Activated T-helper 1 cell treated with Interleukin-2 at 50 U/mL for 16 hours (primary cell): ENCODE measurements around the gene SLC35F3.

Source experiments
- DNase-seq: peaks from one replicate; pipeline ENCODE4 v3.0.0-alpha.2; 2020; ENCODE audit warnings: low read depth

The SLC35F3 gene

DNA sequence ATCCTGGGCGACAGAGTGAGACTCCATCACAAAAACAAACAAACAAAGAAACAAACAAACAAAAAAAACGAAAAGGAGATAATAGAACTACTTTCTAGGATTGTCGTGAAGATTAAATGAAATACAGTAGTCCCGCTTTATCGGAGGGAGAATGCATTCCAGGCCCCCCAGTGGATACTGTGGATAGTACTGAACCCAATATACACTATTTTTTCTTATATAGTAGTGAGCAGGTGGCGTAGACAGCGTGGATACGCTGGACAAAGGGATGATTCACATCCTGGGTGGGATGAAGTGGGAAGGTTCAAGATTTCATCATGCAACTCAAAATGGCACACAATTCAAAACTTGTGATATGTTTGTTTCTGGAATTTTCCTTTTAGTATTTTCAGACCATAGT, 8.0 kb downstream of the SLC35F3 start:
- no peak for DNase-seq

DNA sequence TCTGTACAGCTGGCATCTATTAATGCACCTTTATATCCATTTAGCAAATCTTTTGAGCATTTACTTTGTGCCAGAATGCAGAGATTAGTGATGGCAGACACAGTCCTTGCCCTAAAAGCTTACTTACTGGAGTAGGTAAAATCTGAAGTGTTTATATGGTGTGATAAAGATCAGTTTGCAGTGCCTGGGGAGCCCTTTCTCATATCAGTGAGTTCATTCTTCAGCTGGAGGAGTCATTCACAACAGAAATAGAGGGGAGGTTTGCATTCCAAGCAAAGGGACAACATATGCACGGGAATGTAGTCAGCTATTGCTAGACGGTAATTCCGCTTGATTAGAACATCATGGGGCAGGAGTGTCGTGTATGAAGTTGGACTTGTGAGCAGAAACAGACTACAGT, 8.4 kb downstream of the SLC35F3 start:
- no peak for DNase-seq

DNA sequence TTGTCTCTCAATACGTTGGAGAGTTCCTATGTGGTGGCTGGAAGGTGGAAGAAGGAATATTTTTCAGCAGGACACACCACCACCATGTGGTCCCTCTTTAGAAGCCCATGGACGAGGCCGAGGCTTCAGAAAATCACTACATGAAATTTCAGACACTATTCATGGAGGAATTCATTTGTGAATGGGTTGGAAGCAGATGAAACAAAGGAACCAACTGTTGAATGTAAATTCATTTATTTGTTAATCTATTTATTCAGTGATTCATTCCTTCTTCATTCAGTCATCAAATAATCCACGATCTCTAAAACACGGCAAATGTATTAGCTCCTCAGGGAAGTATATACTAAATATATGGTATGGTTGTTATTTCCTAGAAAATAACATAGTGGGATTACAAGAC, 12.2 kb downstream of the SLC35F3 start:
- no peak for DNase-seq

DNA sequence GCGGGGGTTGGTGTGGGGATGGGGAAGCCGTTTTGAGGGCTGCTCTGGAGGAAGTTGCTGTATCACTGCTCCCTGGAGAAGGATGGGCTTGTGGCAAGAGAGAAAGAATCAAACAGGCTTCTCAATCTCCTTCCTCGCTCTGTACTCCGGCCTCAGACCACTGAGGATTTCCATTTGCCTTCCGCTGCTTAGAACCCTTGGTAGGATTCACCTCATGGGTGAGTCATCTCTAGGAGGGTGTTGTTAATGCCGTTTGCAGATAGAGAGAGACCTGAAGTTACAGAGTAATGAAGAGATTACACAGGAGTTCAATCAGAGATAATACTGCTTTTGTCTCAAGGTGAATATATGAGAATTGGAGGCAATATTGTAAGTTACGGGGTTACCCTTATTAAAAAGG, 15.3 kb downstream of the SLC35F3 start:
- no peak for DNase-seq

DNA sequence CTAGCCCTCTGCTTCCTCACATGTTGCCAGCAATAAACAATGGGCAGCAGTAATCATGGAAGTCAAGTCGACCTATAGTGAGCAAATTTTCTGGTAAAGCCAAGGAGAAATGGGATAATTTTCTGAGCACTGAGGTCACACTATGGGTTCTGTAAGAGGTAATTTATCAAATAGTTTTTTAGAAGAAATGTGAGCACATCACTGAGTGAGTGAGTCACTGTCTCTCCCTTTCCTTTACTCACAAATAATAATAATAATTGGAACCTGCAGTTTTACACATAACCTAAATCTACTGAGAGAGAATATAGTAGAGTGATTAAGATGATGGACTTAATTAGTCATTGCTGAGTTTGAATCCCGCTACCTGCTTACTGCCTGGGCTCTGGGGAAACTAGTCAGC, 23.6 kb downstream of the SLC35F3 start:
- DNase-seq, result no peak

DNA sequence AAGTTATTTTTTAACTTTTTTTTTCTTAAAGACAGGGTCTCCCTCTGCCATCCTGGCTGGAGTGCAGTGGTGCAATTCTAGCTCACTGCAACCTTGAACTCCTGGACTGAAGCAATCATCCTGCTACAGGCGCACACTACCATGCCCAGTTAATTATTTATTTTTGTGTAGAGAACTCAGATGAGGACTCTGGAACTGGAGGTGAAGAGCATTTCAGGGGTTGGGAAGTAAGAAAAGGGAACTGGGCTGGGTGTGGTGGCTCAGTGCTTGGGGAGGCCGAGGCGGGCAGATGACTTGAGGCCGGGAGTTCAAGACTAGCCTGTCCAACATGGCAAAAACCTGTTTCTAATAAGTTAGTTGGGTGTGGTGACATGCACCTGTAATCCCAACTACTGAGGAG, 28.9 kb downstream of the SLC35F3 start:
- no peak for DNase-seq

DNA sequence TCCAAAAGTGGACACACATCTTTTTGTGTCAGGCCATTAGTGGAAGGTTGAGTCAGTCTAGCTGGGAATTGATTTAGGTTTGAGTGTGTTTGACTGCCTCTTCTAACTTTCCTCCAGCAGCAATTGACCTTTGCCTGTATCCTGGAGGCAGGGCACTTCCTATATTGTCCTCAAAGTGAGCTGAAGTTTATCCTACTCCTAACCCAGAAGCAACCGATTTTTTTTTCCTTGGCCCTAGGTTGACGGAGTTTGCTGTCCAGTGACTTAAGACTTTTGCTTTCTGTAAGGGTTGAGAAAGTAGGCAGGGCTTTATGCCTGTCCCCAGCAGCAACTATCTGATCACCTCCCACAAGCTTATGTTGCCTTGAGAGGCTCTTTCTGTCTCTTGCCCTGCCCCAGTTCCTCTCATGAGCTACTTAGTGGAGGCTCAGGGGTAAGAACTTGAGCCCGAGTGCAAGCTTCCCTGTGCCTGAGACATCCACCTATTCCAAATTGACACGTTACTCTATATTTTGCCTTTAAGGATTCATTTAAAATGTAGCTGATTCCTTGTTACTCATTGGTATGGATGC, 30.9 kb downstream of the SLC35F3 start:
- DNase-seq, result no peak

DNA sequence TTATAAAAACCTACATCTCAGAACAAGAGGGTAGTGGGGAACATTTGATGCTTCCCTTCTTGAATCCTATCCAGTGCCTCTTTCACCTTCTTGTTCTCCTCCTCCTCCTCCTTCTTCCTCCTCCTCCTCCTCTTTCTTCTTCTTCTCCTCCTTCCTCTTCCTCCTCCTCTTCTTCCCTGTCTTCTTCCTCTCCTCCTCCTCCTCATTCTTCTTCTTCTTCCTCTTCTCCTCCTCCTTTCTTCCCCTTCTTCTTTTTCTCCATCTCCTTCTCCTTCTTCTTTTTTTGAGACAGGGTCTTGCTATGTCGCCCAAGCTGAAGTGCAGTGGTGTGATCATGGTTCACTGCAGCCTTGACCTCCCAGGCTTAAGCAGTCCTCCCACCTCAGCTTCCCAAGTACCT, 31.9 kb downstream of the SLC35F3 start:
- DNase-seq, result no peak

DNA sequence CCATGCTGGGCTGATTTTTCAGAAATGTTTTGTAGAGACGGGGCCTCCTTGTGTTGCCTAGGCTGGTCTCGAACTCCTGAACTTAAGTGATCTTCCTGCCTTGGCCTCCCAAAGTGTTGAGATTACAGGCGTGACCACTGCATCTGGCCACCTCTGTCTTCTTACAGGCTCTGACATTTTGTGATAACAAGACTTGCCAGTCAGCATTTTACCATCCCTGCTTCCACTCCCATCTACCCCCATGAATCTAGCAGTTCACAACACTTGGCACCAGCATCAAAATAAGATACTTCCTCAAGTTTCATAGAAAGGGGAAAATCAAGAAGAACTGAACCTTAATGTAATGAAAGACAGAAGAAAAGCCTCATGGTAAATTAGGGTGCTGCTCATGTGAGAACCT, 32.4 kb downstream of the SLC35F3 start:
- DNase-seq, result no peak

DNA sequence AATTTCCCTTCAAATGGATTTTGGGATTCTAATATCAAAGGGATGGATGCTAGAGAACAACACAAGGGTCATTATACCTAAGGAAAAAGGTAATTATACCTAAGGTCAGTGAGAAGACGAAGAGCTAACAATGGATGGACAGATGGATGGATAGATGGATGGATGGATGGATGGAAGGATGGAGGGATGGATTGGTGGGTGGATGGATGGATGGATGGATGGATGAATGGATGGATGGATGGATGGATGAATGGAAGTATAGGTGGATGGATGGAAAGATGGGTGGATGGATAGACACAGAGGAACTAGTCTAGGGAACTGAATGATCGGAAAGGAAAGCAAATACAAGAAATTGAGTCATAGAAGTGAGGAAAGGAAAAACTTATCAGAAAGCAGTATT, 34.0 kb downstream of the SLC35F3 start:
- no peak for DNase-seq

DNA sequence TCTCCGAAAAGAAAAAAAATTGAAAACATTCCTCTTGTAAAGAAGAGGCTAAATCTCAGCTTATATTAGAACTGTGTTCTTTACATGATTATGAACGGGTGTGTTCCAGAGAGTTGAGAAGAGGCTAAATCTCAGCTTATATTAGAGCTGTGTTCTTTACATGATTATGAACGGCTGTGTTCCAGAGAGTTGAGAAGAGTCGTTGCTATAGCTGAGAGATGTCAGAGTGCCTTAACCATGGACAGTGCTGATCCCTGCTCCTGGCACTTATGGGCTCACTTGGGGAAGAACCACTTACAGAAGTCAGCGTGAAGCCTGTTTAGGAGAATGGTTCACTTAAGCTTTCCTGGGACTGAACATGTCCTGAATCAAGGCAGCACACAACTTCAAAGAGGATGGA, 35.0 kb downstream of the SLC35F3 start:
- no peak for DNase-seq

DNA sequence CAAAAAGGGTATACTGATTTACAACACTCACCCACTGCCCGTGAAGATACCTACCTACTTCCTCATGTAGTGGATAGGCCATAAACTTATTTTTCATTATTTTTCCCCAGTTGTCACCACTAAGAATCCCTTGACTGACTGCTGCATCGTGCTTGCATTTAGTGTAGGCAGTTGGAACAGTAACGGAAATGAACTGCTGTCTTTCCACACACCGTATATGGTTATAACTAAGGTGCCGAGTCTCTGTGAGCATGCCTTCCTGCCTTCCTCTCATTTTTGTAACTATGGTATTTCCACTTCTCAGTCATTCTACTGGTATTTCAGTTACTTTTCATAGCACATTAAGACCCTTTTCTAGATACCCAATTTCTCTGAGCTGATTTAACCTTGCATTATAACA, 36.4 kb downstream of the SLC35F3 start:
- no peak for DNase-seq

DNA sequence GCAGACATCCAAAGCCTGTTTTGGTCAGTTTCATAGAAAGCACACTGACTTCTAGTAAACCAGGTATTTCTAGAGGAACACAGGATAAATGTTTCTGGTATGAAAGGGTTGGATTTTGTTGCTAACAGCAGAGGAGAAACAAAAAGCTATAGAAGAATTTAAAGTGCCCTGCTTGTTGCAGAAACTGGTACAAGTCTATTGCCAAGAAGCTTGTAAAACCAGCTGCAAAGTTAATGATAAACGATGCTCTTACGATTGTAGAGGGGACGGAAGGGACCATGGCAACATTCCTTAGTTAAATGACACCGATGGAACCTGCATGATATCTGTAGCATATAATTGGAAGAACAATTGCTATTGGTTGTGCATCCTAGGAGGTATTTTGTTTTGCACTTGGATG, 40.1 kb downstream of the SLC35F3 start:
- no peak for DNase-seq

DNA sequence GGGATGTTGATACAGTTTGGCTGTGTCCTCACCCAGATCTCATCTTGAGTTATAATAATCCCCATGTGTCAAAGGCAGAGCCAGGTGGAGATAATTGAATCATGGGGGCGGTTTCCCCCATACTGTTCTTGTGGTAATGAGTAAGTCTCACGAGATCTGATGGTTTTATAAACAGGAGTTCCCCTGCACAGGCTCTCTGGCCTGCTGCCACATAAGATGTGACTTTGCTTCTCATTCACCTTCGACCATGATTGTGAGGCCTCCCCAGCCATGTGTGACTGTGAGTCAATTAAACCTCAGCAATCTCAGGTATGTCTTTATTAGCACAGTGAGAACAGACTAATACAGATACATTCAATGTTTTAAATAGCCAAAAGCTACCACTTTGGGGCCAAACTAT, 41.1 kb downstream of the SLC35F3 start:
- no peak for DNase-seq

DNA sequence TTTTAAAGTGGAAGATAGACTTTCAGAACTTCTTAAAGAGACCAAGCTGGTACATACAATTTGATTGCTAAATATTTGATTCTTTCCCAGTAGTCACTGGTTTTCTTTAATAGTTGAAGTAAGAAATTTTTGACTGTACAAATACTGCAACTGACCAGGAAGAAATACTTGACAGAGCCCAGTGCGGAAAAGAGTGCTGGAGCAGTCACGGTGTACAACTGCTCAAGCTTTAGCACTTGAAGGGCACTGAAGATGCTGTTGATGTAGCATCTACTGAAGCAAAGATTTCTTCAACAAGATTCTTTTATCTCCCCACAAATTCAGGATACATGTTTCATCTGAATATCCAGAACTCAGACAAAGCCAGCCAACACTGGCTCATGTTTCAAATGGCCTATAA, 41.5 kb downstream of the SLC35F3 start:
- no peak for DNase-seq

DNA sequence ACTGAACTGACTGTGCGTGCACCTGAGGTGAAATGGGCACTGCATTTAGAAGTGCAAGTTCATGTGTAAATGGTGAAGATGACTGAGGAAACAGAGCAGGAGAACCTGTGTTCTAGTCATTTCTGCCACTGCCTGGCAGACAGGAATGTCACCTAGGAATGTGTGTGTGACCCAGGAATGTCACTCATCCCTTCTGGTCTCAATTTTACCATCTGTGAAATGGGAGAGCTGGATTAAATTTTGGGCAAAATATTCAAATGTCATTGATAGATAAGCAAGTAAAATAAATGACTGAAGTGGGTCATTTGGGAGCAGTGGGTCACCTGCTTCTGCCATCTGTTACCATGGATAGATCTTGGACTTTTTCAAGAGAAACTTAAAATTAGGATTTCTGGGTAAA, 42.2 kb downstream of the SLC35F3 start:
- DNase-seq, result no peak

DNA sequence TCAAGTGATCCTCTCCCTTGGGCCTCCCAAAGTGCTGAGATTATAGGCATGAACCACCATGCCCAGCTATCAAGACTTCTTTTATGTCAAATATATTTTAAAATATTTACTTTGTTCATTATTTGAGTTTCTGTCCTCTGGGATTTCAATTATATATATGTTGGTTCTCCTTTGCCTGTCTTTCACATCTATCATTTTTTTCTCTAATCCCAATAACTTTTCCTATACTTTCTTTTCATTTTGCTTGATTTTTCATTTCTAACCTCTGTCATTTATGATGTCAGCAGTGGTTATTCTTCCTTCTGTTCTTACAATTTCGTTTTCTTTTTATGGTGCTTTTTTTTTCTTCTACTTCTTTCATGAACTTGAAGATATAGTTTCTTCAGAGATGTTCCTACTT, 47.3 kb downstream of the SLC35F3 start:
- no peak for DNase-seq

DNA sequence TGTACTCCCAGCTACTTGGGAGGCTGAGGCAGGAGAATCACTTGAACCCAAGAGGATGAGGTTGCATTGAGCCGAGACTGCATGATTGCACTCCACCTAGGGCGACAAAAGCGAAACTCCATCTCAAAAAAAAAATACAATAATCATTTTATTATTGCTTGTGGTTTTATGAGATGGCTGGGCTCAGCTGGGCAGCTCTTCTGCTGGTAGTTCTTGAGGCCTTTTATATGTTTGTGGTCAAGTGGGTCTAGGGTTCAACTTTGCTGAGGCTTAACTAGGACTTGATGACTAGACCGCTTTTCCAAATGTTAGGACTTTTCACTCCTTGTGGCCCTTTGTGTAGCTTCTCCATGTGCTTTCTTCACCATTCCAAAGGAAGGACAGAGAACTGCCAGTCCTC, 53.2 kb downstream of the SLC35F3 start:
- DNase-seq, result no peak

DNA sequence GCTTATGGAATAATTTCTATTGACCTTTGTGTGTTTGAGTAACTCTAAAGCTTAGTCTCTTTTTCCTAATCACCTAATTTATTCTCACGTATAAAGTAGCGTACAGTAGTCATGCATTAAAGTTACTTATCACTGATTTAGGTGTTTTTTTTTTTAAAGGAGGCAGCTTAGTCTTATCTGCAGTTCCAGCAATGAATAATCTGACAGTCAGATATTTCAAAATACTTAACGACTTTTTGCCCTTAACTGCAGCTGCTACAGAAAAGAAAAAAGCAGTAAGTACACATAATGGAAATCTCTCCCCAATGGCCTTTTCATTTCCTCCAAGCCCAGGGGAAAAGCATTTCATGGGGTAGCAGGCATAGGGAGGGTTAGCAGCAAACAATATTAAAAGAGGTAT, 54.6 kb downstream of the SLC35F3 start:
- no peak for DNase-seq

DNA sequence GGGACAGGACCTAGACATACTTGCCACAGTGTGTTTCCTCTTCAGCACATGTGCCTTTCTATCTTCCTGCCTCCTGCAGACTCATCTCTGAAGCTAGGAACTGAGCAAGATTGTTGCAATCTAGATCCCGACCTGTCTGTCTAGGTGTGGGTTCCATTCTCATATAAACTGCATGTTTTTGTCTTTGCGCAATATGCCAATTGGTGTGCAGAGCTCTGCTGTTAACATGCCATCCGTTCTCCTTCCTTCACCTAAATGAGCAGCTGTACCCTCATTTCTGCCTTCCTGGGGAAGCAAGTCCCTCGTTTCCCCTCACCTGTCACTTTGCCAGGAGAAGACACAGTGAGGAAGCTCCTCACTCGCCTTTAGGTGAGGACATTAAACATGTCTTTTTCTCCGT, 55.5 kb downstream of the SLC35F3 start:
- no peak for DNase-seq

DNA sequence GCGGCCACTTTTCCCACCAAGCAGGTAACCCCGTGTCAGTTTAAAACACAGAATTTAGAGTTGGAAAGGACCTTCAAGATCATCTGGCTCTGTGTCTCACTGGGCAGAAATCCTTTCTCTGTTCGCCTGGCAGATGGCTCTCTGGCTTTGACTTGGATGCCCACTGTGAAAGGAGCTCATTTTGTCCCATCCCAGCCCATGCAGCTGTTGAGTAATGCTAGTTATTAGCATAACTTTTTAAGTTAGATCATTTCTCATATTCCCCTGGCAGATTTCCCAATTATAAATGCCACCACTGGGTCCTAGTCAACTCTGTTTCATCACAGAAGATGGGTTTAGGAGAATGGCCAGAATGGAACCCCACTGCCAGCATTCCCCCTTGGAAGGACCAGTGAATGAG, 55.9 kb downstream of the SLC35F3 start:
- no peak for DNase-seq

DNA sequence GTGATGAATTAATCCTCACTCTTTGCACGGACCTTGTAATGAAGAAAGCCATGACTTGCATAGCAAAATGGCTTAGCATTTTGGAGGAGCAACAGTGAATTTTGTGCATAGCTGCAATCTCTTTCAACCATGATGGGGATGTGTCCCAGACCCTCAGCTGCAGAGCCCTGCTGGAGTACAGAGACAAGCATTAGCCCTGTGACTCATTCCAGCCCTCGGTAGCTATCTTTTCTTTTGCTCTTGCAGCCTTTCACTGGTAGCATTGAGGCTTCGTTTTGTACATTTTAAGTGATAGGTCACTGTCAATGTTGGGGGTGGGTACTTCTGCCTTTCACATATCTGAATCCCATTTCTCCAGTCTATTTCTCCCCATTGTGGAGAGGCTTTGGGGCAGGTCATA, 58.4 kb downstream of the SLC35F3 start:
- no peak for DNase-seq

DNA sequence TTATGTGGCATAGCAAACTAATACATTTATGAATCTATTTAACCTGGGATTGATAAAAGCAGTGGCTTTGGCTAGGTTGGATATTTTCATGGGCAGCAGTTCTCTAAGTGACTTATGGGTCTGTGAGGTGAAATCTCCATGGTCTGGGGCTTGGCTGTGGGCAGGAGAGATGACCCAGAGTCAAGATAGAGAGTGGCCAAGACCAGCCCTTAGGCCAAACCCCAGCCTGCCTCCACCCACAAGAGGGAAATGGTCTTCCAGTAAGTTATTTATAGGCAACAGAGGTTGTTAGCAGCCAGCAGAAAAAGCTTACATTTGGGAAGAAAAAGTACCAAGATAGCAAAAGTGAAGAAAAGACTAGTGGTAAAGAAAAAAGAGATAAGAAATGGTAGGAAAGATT, 61.4 kb downstream of the SLC35F3 start:
- DNase-seq, result no peak

DNA sequence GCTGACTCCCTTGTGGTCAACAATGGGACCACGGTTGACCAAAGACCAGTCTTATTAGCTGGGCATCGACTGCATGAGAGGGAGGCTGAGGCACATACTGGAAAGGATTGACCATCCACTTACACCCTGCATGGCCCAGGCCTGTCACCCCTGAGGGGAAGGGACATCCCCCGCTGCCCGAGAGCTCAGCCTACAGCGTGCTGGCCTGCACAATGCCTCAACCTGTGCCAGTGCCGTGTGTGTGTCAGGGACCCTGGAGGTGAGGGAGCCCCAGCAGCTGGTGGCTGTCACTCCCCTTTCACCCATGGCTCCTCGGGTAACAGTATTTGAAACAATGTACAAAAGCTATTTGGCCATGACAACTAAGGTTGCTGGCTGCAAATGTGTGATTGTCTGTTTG, 67.3 kb downstream of the SLC35F3 start:
- DNase-seq, result no peak

DNA sequence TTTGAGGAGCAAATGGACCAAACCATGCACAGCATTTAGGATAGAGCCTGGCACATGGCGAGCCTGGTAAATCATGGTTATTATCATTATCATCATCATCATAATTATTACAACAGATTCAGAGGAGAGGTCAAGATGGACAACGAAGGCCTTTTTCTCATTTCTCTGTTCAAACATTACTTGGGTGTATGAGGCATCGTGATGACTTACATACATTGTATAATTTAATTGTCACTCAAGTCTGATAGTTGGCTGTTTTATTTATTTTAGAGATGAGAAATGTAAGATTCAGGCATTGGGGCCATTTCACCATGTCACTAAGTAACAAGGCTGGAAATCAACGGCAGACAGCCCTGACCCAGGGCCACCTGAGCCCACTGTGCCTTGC, 68.1 kb downstream of the SLC35F3 start:
- no peak for DNase-seq
